Naive thymus-derived CD4-positive, alpha-beta T cell (primary cell): ENCODE results near the gene WFDC10A. TPM values are rescaled to one million over a fixed set of nuclear protein-coding genes. Genes with fewer than 3 reads are reported as not detected.

Source experiments
- ATAC-seq: fragments of 150-1000 bp; cut with Tn5 transposase; 2 replicates; pipeline ENCODE4 v1.10.0; 2021; ENCODE audit warnings: mild to moderate bottlenecking, moderate library complexity
- CTCF ChIA-PET: fragments of 350-600 bp; sonication (Branson Sonifier 250); formaldehyde crosslinking; loops from one replicate; lab custom pipeline; 2021; ENCODE audit warnings: antibody characterized with exemption; lab: Charles Lee
- POLR2A ChIA-PET: fragments of 350-600 bp; sonication (Branson Sonifier 250); formaldehyde crosslinking; loops from one replicate; lab custom pipeline; 2021; ENCODE audit warnings: antibody characterized with exemption, inconsistent platforms; lab: Charles Lee
- DNase-seq, 9 donors: peaks; one replicate each; pipeline versions ENCODE4 v3.0.0 to v3.0.0-alpha.2; 2020 to 2022; ENCODE audit warnings: mixed read lengths in 1 of 9
- H3K27ac ChIP-seq: one replicate; pipeline ENCODE4 v1.7.0; 2013; ENCODE audit warnings: mild to moderate bottlenecking, low read depth, low read length, moderate library complexity
- H3K27me3 ChIP-seq, 2 donors: one replicate each; pipeline ENCODE4 v1.7.0; 2013; ENCODE audit warnings: low read length in 2 of 2, mild to moderate bottlenecking in 2 of 2, moderate library complexity in 2 of 2; ENCODE audit not compliant: control insufficient read depth in 2 of 2, insufficient read depth in 2 of 2
- H3K36me3 ChIP-seq, 3 experiments: 1 replicate in 2 of 3; 2 replicates in 1 of 3; pipeline ENCODE4 v1.7.0; 2013; ENCODE audit warnings: low read length in 3 of 3, mild to moderate bottlenecking in 3 of 3, moderate library complexity in 1 of 3; ENCODE audit not compliant: insufficient read depth in 3 of 3, control insufficient read depth in 2 of 3
- H3K4me1 ChIP-seq, 2 donors: one replicate each; pipeline ENCODE4 v1.7.0; 2013; ENCODE audit warnings: low read length in 2 of 2, mild to moderate bottlenecking in 2 of 2, moderate library complexity in 1 of 2; ENCODE audit not compliant: control insufficient read depth in 2 of 2, insufficient read depth in 2 of 2
- H3K4me3 ChIP-seq: 2 replicates; pipeline ENCODE4 v1.7.0; 2013; ENCODE audit warnings: mild to moderate bottlenecking, low read length
- H3K9me3 ChIP-seq, 3 experiments: 1 replicate in 2 of 3; 2 replicates in 1 of 3; pipeline ENCODE4 v1.7.0; 2013; ENCODE audit warnings: low read length in 3 of 3; ENCODE audit not compliant: control insufficient read depth in 2 of 3
- H3K27ac Mint-ChIP-seq, 9 donors: one replicate each; pipeline ENCODE4 v1.8.0; 2020 to 2022; ENCODE audit warnings: mixed read lengths in 9 of 9, mild to moderate bottlenecking in 8 of 9, moderate library complexity in 5 of 9, inconsistent platforms in 2 of 9
- H3K27me3 Mint-ChIP-seq, 5 donors: one replicate each; pipeline ENCODE4 v1.8.0; 2021 to 2022; ENCODE audit warnings: mixed read lengths in 5 of 5, mild to moderate bottlenecking in 1 of 5
- H3K36me3 Mint-ChIP-seq, 5 donors: one replicate each; pipeline ENCODE4 v1.8.0; 2020 to 2022; ENCODE audit warnings: mixed read lengths in 5 of 5, mild to moderate bottlenecking in 3 of 5, inconsistent platforms in 1 of 5
- H3K4me1 Mint-ChIP-seq, 7 donors: one replicate each; pipeline ENCODE4 v1.8.0; 2020 to 2022; ENCODE audit warnings: mixed read lengths in 7 of 7, mild to moderate bottlenecking in 3 of 7, inconsistent platforms in 1 of 7
- H3K4me3 Mint-ChIP-seq, 10 donors: one replicate each; pipeline ENCODE4 v1.8.0; 2020 to 2022; ENCODE audit warnings: mild to moderate bottlenecking in 10 of 10, mixed read lengths in 10 of 10, moderate library complexity in 6 of 10, inconsistent platforms in 2 of 10
- H3K9me3 Mint-ChIP-seq, 11 donors: one replicate each; pipeline ENCODE4 v1.8.0; 2020 to 2022; ENCODE audit warnings: mixed read lengths in 11 of 11, mild to moderate bottlenecking in 4 of 11, inconsistent platforms in 1 of 11, moderate library complexity in 1 of 11
- intact Hi-C, 2 donors: fragments of 100-400 bp; cut with micrococcal nuclease; formaldehyde crosslinking; loops; one replicate each; pipeline ENCODE4 v1.15.1; 2023
- polyA plus RNA-seq, 2 donors: library from polyadenylated mRNA; unstranded; fragments of 300-500 nt; fragmentation: Illumina TruSeq; gene quantifications; one replicate each; pipeline ENCODE4 v1.2.3, GENCODE V29; 2021
- total RNA-seq, 6 experiments: library from RNA in 5 of 6; stranded (reverse) in 5 of 6; gene quantifications; 1 replicate in 5 of 6; 2 replicates in 1 of 6; pipeline ENCODE4 v1.2.3 and lab custom pipeline; 2021 to 2026

WFDC10A gene
- total and polyA plus RNA-seq, 7 experiments from 2014 or later = not detected

- CTCF ChIA-PET = no interaction called here
- Histone ChIP-seq H3K27ac (no peak overlapping the region), H3K27me3 (no peaks in the 10 kb centered on the region), H3K4me3 (no peak overlapping the region), H3K36me3 (no peaks in the 10 kb centered on the region), H3K9me3 (peaks cover 0 to 4% (median 0%) of the 10 kb centered on the region in 3 experiments), H3K4me1 (no peaks in the 10 kb centered on the region)
- DNase-seq (no peak), ATAC-seq (no peak)
- Mint-ChIP-seq H3K4me3 (no peak overlapping the region), H3K9me3 (peaks cover 0 to 21% (median 10%) of the 10 kb centered on the region in 11 donors), H3K27me3 (peaks cover 23 to 52% (median 32%) of the 10 kb centered on the region in 5 donors), H3K27ac (no peak overlapping the region), H3K36me3 (peaks cover 0 to 5% (median 0%) of the 10 kb centered on the region in 5 donors), H3K4me1 (no peaks in the 10 kb centered on the region)
- POLR2A ChIA-PET = no interaction called here
- intact Hi-C loops = no loop called here
Observed at GRCh38 chr20:45672765-45673164, 43.2 kb downstream of the WFDC10A start.

DNA sequence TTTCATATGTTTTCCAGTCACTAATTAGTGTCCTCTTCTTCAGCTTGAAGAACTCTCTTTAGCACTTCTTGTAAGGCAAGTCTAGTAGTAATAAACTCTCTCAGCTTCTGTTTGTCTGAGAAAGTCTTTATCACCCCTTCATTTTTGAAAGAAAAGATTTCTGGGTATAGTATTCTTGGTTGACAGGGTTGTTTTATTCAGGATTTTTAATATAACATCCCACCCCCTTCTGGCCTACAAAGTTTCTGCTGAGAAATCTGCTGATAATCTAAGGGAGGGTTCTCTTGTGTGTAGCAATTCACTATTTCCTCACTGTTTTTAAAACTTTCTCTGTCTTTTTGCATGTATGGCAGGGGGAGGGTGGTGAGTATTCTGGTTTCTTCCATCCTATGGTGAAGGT, 50.1 kb downstream of the WFDC10A start:
- ATAC-seq (no peak), DNase-seq (no peak)
- Mint-ChIP-seq H3K4me3 (no peak overlapping the region), H3K4me1 (no peaks in the 10 kb centered on the region), H3K9me3 (peaks cover 6 to 65% (median 29%) of the 10 kb centered on the region in 11 donors), H3K36me3 (peaks cover 0 to 8% (median 0%) of the 10 kb centered on the region in 5 donors), H3K27me3 (peaks cover 2 to 43% (median 30%) of the 10 kb centered on the region in 5 donors), H3K27ac (no peak overlapping the region)
- Histone ChIP-seq H3K9me3 (peaks cover 0 to 35% (median 5%) of the 10 kb centered on the region in 3 experiments), H3K4me3 (no peak overlapping the region), H3K27ac (no peak overlapping the region), H3K27me3 (no peaks in the 10 kb centered on the region), H3K4me1 (no peaks in the 10 kb centered on the region), H3K36me3 (no peaks in the 10 kb centered on the region)
- ChIA-PET POLR2A (no interaction called here), CTCF (no interaction called here)
- intact Hi-C loops = no loop called here

Other genes starting within 250 kb of the WFDC10A start
- gene DBNDD2, start 221.4 kb upstream of the WFDC10A start, total RNA-seq = 10 to 100 TPM; 12.2 to 22.7 (median 16.3) TPM
- 10 to 100 TPM; 15.3 to 22.9 TPM for gene DBNDD2, start 221.4 kb upstream of the WFDC10A start, polyA plus RNA-seq
- 100 to 1,000 TPM in 1 of 5 experiments, 10 to 100 TPM in 4; 78.7 to 140 (median 85.0) TPM for gene PIGT, start 213.6 kb upstream of the WFDC10A start, total RNA-seq
- 10 to 100 TPM; 82.7 to 98.9 TPM for gene PIGT, start 213.6 kb upstream of the WFDC10A start, polyA plus RNA-seq
- 1 to 10 TPM in 2 of 5 experiments, under 1 TPM in 2, not detected in 1; 0.36 to 1.7 (median 1.0) TPM for gene WFDC2, start 160.0 kb upstream of the WFDC10A start, total RNA-seq
- not detected for gene WFDC2, start 160.0 kb upstream of the WFDC10A start, polyA plus RNA-seq
- not detected for gene SPINT3, start 114.1 kb upstream of the WFDC10A start, total RNA-seq
- gene SPINT3, start 114.1 kb upstream of the WFDC10A start, polyA plus RNA-seq = not detected
- not detected for gene WFDC6, start 90.3 kb upstream of the WFDC10A start, total RNA-seq
- gene WFDC6, start 90.3 kb upstream of the WFDC10A start, polyA plus RNA-seq = not detected
- gene EPPIN, start 82.3 kb upstream of the WFDC10A start, total RNA-seq = not detected
- gene EPPIN, start 82.3 kb upstream of the WFDC10A start, polyA plus RNA-seq = not detected
- gene WFDC8, start 50.5 kb upstream of the WFDC10A start, total RNA-seq = not detected
- gene WFDC8, start 50.5 kb upstream of the WFDC10A start, polyA plus RNA-seq = not detected
- gene WFDC9, start 1.5 kb downstream of the WFDC10A start, total RNA-seq = not detected
- gene WFDC9, start 1.5 kb downstream of the WFDC10A start, polyA plus RNA-seq = not detected
- gene WFDC11, start 40.5 kb downstream of the WFDC10A start, total RNA-seq = not detected
- gene WFDC11, start 40.5 kb downstream of the WFDC10A start, polyA plus RNA-seq = not detected
- not detected for gene WFDC13, start 72.3 kb downstream of the WFDC10A start, total RNA-seq
- not detected for gene WFDC13, start 72.3 kb downstream of the WFDC10A start, polyA plus RNA-seq
- gene WFDC10B, start 75.3 kb downstream of the WFDC10A start, total RNA-seq = not detected
- gene WFDC10B, start 75.3 kb downstream of the WFDC10A start, polyA plus RNA-seq = not detected
- not detected for gene SPINT4, start 92.6 kb downstream of the WFDC10A start, total RNA-seq
- gene SPINT4, start 92.6 kb downstream of the WFDC10A start, polyA plus RNA-seq = not detected
- not detected for gene WFDC3, start 162.1 kb downstream of the WFDC10A start, total RNA-seq
- gene WFDC3, start 162.1 kb downstream of the WFDC10A start, polyA plus RNA-seq = not detected
- 10 to 100 TPM; 13.1 to 31.7 (median 18.8) TPM for gene DNTTIP1, start 162.2 kb downstream of the WFDC10A start, total RNA-seq
- gene DNTTIP1, start 162.2 kb downstream of the WFDC10A start, polyA plus RNA-seq = 10 to 100 TPM; 39.2 to 40.3 TPM
- 100 to 1,000 TPM in 1 of 5 experiments, under 1 TPM in 3, not detected in 1; 0.50 to 129 (median 0.75) TPM for gene UBE2C, start 182.9 kb downstream of the WFDC10A start, total RNA-seq
- not detected for gene UBE2C, start 182.9 kb downstream of the WFDC10A start, polyA plus RNA-seq
- 1 to 10 TPM in 1 of 5 experiments, under 1 TPM in 1, not detected in 3; 0.59 to 1.4 TPM for gene TNNC2, start 197.6 kb downstream of the WFDC10A start, total RNA-seq
- gene TNNC2, start 197.6 kb downstream of the WFDC10A start, polyA plus RNA-seq = not detected
- 1 to 10 TPM in 3 of 5 experiments, under 1 TPM in 2; 0.93 to 4.9 (median 1.5) TPM for gene SNX21, start 204.1 kb downstream of the WFDC10A start, total RNA-seq
- gene SNX21, start 204.1 kb downstream of the WFDC10A start, polyA plus RNA-seq = 1 to 10 TPM in 1 of 2 donors, under 1 TPM in 1; 0.30 to 1.1 TPM
- 10 to 100 TPM; 20.5 to 35.5 (median 29.2) TPM for gene ACOT8, start 227.7 kb downstream of the WFDC10A start, total RNA-seq
- 10 to 100 TPM; 33.8 to 38.7 TPM for gene ACOT8, start 227.7 kb downstream of the WFDC10A start, polyA plus RNA-seq
- gene ZSWIM3, start 227.9 kb downstream of the WFDC10A start, total RNA-seq = 1 to 10 TPM; 1.3 to 6.8 (median 6.0) TPM
- 1 to 10 TPM; 1.2 to 3.1 TPM for gene ZSWIM3, start 227.9 kb downstream of the WFDC10A start, polyA plus RNA-seq